Liver (tissue), 9 donors: ENCODE measurements around the gene S100PBP. TPM values are rescaled to one million over a fixed set of nuclear protein-coding genes. Genes with fewer than 3 reads are reported as not detected.

Source experiments
- DNase-seq: peaks from one replicate; pipeline ENCODE4 v3.0.0-alpha.2; 2017; ENCODE audit warnings: low spot score
- H3K27ac ChIP-seq, 2 donors: one replicate each; pipeline ENCODE4 v1.7.0; 2013; ENCODE audit warnings: inconsistent platforms in 2 of 2, low read length in 2 of 2, control low read depth in 1 of 2, low read depth in 1 of 2, mild to moderate bottlenecking in 1 of 2
- H3K27me3 ChIP-seq, 4 donors: one replicate each; pipeline versions ENCODE4 v1.6.1 to v1.7.0; 2013; ENCODE audit warnings: low read length in 3 of 4, inconsistent platforms in 1 of 4, mild to moderate bottlenecking in 1 of 4, moderate library complexity in 1 of 4; ENCODE audit not compliant: control insufficient read depth in 4 of 4, insufficient read depth in 4 of 4
- H3K36me3 ChIP-seq, 4 donors: one replicate each; pipeline versions ENCODE4 v1.6.1 to v1.7.0; 2013; ENCODE audit warnings: low read length in 3 of 4, mild to moderate bottlenecking in 3 of 4, low read depth in 1 of 4, moderate library complexity in 1 of 4; ENCODE audit not compliant: control insufficient read depth in 4 of 4, insufficient read depth in 3 of 4
- H3K4me1 ChIP-seq, 4 donors: one replicate each; pipeline versions ENCODE4 v1.6.1 to v1.7.0; 2013; ENCODE audit warnings: low read length in 3 of 4, mild to moderate bottlenecking in 3 of 4, moderate library complexity in 1 of 4; ENCODE audit not compliant: control insufficient read depth in 4 of 4, insufficient read depth in 4 of 4
- H3K4me3 ChIP-seq, 3 donors: one replicate each; pipeline versions ENCODE4 v1.6.1 to v1.7.0; 2013; ENCODE audit warnings: low read length in 3 of 3, control low read depth in 1 of 3, low read depth in 1 of 3, mild to moderate bottlenecking in 1 of 3
- H3K9ac ChIP-seq, 2 donors: one replicate each; pipeline ENCODE4 v1.7.0; 2013; ENCODE audit warnings: low read length in 2 of 2, mild to moderate bottlenecking in 2 of 2, moderate library complexity in 2 of 2, control low read depth in 1 of 2, low read depth in 1 of 2
- H3K9me3 ChIP-seq, 4 donors: one replicate each; pipeline versions ENCODE4 v1.6.1 to v1.7.0; 2013; ENCODE audit warnings: low read length in 3 of 4; ENCODE audit not compliant: control insufficient read depth in 4 of 4
- EGR1 ChIP-seq, 2 donors: IDR thresholded peaks; 2 replicates each; pipeline ENCODE4 v1.6.1; 2016 to 2018; ENCODE audit warnings: antibody characterized with exemption in 2 of 2, low read depth in 2 of 2
- FOXA1 ChIP-seq: IDR thresholded peaks from 2 replicates; pipeline ENCODE4 v1.6.1; 2016; ENCODE audit warnings: antibody characterized with exemption
- FOXA2 ChIP-seq: IDR thresholded peaks from 2 replicates; pipeline ENCODE4 v1.6.1; 2016; ENCODE audit warnings: antibody characterized with exemption
- GABPA ChIP-seq, 2 donors: IDR thresholded peaks in 1 of 2; conservative IDR thresholded peaks in 1 of 2; 2 replicates each; pipeline ENCODE4 v1.6.1; 2016; ENCODE audit warnings: antibody characterized with exemption in 2 of 2, mild to moderate bottlenecking in 1 of 2, moderate library complexity in 1 of 2
- HNF4A ChIP-seq, 2 donors: conservative IDR thresholded peaks; 2 replicates each; pipeline ENCODE4 v1.6.1; 2016; ENCODE audit warnings: antibody characterized with exemption in 2 of 2, mild to moderate bottlenecking in 2 of 2
- HNF4G ChIP-seq: IDR thresholded peaks from 2 replicates; pipeline ENCODE4 v1.6.1; 2016; ENCODE audit warnings: antibody characterized with exemption
- JUND ChIP-seq, 2 donors: IDR thresholded peaks; 2 replicates each; pipeline ENCODE4 v1.6.1; 2016; ENCODE audit warnings: antibody characterized with exemption in 2 of 2
- NR2F2 ChIP-seq: IDR thresholded peaks from 2 replicates; pipeline ENCODE4 v1.6.1; 2016; ENCODE audit warnings: antibody characterized with exemption
- RAD21 ChIP-seq, 2 donors: IDR thresholded peaks; 2 replicates each; pipeline ENCODE4 v1.6.1; 2016; ENCODE audit warnings: antibody characterized with exemption in 2 of 2, mild to moderate bottlenecking in 2 of 2
- RXRA ChIP-seq, 2 donors: IDR thresholded peaks; 2 replicates each; pipeline ENCODE4 v1.6.1; 2017 to 2018; ENCODE audit warnings: antibody characterized with exemption in 2 of 2, mild to moderate bottlenecking in 1 of 2
- SP1 ChIP-seq: IDR thresholded peaks from 2 replicates; pipeline ENCODE4 v1.6.1; 2018; ENCODE audit warnings: antibody characterized with exemption, mild to moderate bottlenecking
- TAF1 ChIP-seq: conservative IDR thresholded peaks from 2 replicates; pipeline ENCODE4 v1.6.1; 2016; ENCODE audit warnings: antibody characterized with exemption, mild to moderate bottlenecking
- YY1 ChIP-seq: IDR thresholded peaks from 2 replicates; pipeline ENCODE4 v1.6.1; 2016; ENCODE audit warnings: antibody characterized with exemption, mild to moderate bottlenecking
- whole genome bisulfite sequencing: extraction: QIAGEN DNeasy Blood & Tissue Kit; methylation state at CpG from one replicate; pipeline ENCODE4 v1.1.7; 2013; 5-methylcytosine and 5-hydroxymethylcytosine counted together
- polyA plus RNA-seq, 2 donors: library from polyadenylated mRNA; stranded (reverse) in 1 of 2; unstranded in 1 of 2; fragments of 200-250 nt in 1 of 2; fragments of >200 nt in 1 of 2; fragmentation: Nextera tagmentation in 1 of 2; extraction: Ambion mirVana in 1 of 2; gene quantifications; one replicate each; pipeline versions ENCODE4 v1.2.1 to v1.2.3, GENCODE V29; 2013 to 2015
- total RNA-seq, 2 donors: library from RNA; depleted of rRNA; stranded (reverse); fragments of >200 nt; gene quantifications; one replicate each; pipeline ENCODE4 v1.2.3, GENCODE V29; 2014
- TF ChIP-seq, protein P1 (sequence below): IDR thresholded peaks from 2 replicates; pipeline ENCODE4 v1.6.1; 2016; ENCODE audit warnings: antibody characterized with exemption
- TF ChIP-seq, protein P2 (sequence below): IDR thresholded peaks from 2 replicates; pipeline ENCODE4 v1.6.1; 2016; ENCODE audit warnings: antibody characterized with exemption
- TF ChIP-seq, protein P3 (sequence below): IDR thresholded peaks from 2 replicates; pipeline ENCODE4 v1.6.1; 2016; ENCODE audit warnings: antibody characterized with exemption
- TF ChIP-seq, protein P4 (sequence below): IDR thresholded peaks from 2 replicates; pipeline ENCODE4 v1.6.1; 2016; ENCODE audit warnings: antibody characterized with exemption, mild to moderate bottlenecking
- TF ChIP-seq, protein P5 (sequence below): fragments of 150-350 bp; IDR thresholded peaks from 2 replicates; pipeline ENCODE4 v1.5.1; 2017; ENCODE audit warnings: improper control_type of control experiment, low read depth, low read length; ENCODE audit not compliant: missing input control
- donor health status: healthy.
- donor health status: healthy.
- donor health status: healthy.
- donor health status: healthy.
- donor health status: healthy.

S100PBP gene
- total and polyA plus RNA-seq, 4 donors: 1.9 to 24.8 (median 11.1) TPM

DNA sequence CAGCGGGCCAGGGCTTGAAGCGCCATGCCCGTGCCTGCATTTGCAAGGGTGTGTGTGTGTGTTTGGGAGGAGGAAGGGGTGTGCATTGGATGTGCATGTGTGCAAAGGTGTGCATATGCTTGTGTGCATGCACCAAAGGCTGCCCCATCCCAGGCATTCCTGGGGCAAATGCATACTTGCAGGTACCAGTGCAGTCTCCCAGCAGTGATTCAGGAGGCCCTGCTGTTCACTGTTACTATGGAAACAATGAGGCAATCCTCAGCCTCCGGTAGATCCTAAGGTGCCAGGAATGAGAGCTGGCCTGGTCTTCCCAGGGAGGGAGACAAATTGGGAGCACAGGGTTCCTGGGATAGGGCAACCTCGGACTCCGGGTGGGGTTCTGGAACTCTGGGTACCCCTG is 60.7 kb downstream of the S100PBP start:
- H3K36me3 ChIP-seq: no peaks in the 10 kb centered on the region
- 67% methylated on average over 6 of the region's 6 CpGs for WGBS
- no peak for DNase-seq
- TF ChIP-seq, protein P1, sequence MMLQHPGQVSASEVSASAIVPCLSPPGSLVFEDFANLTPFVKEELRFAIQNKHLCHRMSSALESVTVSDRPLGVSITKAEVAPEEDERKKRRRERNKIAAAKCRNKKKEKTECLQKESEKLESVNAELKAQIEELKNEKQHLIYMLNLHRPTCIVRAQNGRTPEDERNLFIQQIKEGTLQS: no peak
- TF ChIP-seq NR2F2: no peak
- TF ChIP-seq JUND (IDR thresholded peaks at IDR 0.05): no peak
- TF ChIP-seq RAD21 (IDR thresholded peaks at IDR 0.05): no peak
- no peak for TF ChIP-seq FOXA2
- TF ChIP-seq, protein P2, sequence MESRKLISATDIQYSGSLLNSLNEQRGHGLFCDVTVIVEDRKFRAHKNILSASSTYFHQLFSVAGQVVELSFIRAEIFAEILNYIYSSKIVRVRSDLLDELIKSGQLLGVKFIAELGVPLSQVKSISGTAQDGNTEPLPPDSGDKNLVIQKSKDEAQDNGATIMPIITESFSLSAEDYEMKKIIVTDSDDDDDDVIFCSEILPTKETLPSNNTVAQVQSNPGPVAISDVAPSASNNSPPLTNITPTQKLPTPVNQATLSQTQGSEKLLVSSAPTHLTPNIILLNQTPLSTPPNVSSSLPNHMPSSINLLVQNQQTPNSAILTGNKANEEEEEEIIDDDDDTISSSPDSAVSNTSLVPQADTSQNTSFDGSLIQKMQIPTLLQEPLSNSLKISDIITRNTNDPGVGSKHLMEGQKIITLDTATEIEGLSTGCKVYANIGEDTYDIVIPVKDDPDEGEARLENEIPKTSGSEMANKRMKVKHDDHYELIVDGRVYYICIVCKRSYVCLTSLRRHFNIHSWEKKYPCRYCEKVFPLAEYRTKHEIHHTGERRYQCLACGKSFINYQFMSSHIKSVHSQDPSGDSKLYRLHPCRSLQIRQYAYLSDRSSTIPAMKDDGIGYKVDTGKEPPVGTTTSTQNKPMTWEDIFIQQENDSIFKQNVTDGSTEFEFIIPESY: no peak
- no peak for TF ChIP-seq HNF4G
- no peak for TF ChIP-seq EGR1 (IDR thresholded peaks at IDR 0.05; ENCODE audit: low read depth in 2 of 2)
- H3K9me3 ChIP-seq: no peaks in the 10 kb centered on the region
- no peak overlapping the region for H3K4me3 ChIP-seq
- H3K27me3 ChIP-seq: peaks cover 0 to 2% (median 0%) of the 10 kb centered on the region in 4 donors
- no peak overlapping the region for H3K27ac ChIP-seq
- no peak overlapping the region for H3K9ac ChIP-seq
- peaks cover 0 to 16% (median 9%) of the 10 kb centered on the region in 4 donors for H3K4me1 ChIP-seq

DNA sequence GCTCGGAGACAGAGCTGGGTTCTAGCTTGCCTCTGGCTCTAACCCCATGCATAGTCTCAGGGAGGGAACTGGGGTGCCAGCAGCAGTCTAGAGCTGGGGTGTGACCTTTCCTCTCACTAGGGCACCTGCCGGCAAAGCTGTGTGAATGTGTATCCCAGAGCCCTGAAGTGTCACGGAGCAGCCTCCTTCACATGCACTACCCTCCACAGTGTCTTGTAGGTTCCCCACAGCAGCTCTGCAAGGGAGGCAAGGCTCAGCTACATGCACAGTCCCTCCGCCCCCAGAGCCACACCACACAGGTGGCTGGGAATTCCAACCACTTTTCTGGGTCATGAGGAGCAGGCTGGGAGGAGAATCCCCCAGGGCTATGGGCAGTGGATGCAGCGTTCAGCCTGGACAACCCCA is 61.2 kb downstream of the S100PBP start:
- 85% methylated on average over 5 of the region's 5 CpGs for WGBS
- Histone ChIP-seq H3K4me1 (peaks cover 0 to 16% (median 9%) of the 10 kb centered on the region in 4 donors), H3K36me3 (no peaks in the 10 kb centered on the region), H3K4me3 (no peak overlapping the region), H3K27ac (no peak overlapping the region), H3K9me3 (no peaks in the 10 kb centered on the region), H3K9ac (no peak overlapping the region), H3K27me3 (peaks cover 0 to 2% (median 0%) of the 10 kb centered on the region in 4 donors)
- TF ChIP-seq HNF4A (conservative IDR thresholded peaks at IDR 0.05): no peak
- TF ChIP-seq GABPA (IDR thresholded peaks at IDR 0.05 in 1 of 2, conservative IDR thresholded peaks at IDR 0.05 in 1 of 2): no peak
- TF ChIP-seq, protein P2: no peak
- TF ChIP-seq SP1: no peak
- no peak for TF ChIP-seq JUND (IDR thresholded peaks at IDR 0.05)
- TF ChIP-seq RXRA (IDR thresholded peaks at IDR 0.05): no peak
- TF ChIP-seq FOXA1: no peak
- TF ChIP-seq TAF1: no peak
- TF ChIP-seq, protein P3, sequence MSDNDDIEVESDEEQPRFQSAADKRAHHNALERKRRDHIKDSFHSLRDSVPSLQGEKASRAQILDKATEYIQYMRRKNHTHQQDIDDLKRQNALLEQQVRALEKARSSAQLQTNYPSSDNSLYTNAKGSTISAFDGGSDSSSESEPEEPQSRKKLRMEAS: no peak
- TF ChIP-seq, protein P4, sequence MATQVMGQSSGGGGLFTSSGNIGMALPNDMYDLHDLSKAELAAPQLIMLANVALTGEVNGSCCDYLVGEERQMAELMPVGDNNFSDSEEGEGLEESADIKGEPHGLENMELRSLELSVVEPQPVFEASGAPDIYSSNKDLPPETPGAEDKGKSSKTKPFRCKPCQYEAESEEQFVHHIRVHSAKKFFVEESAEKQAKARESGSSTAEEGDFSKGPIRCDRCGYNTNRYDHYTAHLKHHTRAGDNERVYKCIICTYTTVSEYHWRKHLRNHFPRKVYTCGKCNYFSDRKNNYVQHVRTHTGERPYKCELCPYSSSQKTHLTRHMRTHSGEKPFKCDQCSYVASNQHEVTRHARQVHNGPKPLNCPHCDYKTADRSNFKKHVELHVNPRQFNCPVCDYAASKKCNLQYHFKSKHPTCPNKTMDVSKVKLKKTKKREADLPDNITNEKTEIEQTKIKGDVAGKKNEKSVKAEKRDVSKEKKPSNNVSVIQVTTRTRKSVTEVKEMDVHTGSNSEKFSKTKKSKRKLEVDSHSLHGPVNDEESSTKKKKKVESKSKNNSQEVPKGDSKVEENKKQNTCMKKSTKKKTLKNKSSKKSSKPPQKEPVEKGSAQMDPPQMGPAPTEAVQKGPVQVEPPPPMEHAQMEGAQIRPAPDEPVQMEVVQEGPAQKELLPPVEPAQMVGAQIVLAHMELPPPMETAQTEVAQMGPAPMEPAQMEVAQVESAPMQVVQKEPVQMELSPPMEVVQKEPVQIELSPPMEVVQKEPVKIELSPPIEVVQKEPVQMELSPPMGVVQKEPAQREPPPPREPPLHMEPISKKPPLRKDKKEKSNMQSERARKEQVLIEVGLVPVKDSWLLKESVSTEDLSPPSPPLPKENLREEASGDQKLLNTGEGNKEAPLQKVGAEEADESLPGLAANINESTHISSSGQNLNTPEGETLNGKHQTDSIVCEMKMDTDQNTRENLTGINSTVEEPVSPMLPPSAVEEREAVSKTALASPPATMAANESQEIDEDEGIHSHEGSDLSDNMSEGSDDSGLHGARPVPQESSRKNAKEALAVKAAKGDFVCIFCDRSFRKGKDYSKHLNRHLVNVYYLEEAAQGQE: no peak
- TF ChIP-seq YY1: no peak
- no peak for TF ChIP-seq RAD21 (IDR thresholded peaks at IDR 0.05)
- TF ChIP-seq EGR1 (IDR thresholded peaks at IDR 0.05; ENCODE audit: low read depth in 2 of 2): no peak
- TF ChIP-seq, protein P1: no peak
- TF ChIP-seq, protein P5, sequence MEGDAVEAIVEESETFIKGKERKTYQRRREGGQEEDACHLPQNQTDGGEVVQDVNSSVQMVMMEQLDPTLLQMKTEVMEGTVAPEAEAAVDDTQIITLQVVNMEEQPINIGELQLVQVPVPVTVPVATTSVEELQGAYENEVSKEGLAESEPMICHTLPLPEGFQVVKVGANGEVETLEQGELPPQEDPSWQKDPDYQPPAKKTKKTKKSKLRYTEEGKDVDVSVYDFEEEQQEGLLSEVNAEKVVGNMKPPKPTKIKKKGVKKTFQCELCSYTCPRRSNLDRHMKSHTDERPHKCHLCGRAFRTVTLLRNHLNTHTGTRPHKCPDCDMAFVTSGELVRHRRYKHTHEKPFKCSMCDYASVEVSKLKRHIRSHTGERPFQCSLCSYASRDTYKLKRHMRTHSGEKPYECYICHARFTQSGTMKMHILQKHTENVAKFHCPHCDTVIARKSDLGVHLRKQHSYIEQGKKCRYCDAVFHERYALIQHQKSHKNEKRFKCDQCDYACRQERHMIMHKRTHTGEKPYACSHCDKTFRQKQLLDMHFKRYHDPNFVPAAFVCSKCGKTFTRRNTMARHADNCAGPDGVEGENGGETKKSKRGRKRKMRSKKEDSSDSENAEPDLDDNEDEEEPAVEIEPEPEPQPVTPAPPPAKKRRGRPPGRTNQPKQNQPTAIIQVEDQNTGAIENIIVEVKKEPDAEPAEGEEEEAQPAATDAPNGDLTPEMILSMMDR: no peak
- no peak for TF ChIP-seq NR2F2
- no peak for TF ChIP-seq HNF4G
- TF ChIP-seq FOXA2: no peak
- DNase-seq: no peak
